Lower leg skin (tissue), 4 donors: ENCODE data around the gene EPHX1. TPM values are rescaled to one million over a fixed set of nuclear protein-coding genes. Genes with fewer than 3 reads are reported as not detected.
"Not testable (repeated sequence)": the region's sequence is repeated elsewhere in the genome, so short reads cannot be mapped to it uniquely, and the experiment has no call there.

Source experiments
- DNase-seq, 2 donors: peaks; one replicate each; pipeline ENCODE4 v3.0.0-alpha.2; 2019; ENCODE audit warnings: low spot score in 2 of 2
- H3K4me3 ChIP-seq: fragments of 200-600 bp; sonication (generic); 2 replicates; pipeline ENCODE4 v1.5.1; 2017; ENCODE audit warnings: mild to moderate bottlenecking, low read depth; ENCODE audit not compliant: poor library complexity, severe bottlenecking
- POLR2A ChIP-seq, 2 donors: fragments of 450-650 bp; IDR thresholded peaks; one replicate each; pipeline ENCODE4 v1.6.1; 2016 to 2017; ENCODE audit warnings: antibody characterized with exemption in 2 of 2, mild to moderate bottlenecking in 1 of 2, moderate library complexity in 1 of 2
- WGBS, 2 donors: methylation state at CpG; one replicate each; pipeline ENCODE4 v1.1.5; 2018; 5-methylcytosine and 5-hydroxymethylcytosine counted together
- intact Hi-C: fragments of 100-400 bp; cut with DNase I; formaldehyde crosslinking; loops from one replicate; pipeline ENCODE4 v1.15.0; 2023; ENCODE audit warnings: low total_unique reads
- total RNA-seq, 4 donors: library from RNA; depleted of rRNA; stranded (reverse); fragments of >200 nt; gene quantifications; one replicate each; pipeline ENCODE4 v1.1.0, GENCODE V29; 2016
- TF ChIP-seq, protein P1 (sequence below), 3 donors: fragments of 450-650 bp; IDR thresholded peaks; one replicate each; pipeline ENCODE4 v1.5.1; 2016; ENCODE audit warnings: antibody characterized with exemption in 3 of 3, mild to moderate bottlenecking in 3 of 3, moderate library complexity in 2 of 3

The EPHX1 gene
- total RNA-seq, 4 donors from 2014 or later, result 42.9 to 62.7 (median 56.8) TPM

DNA sequence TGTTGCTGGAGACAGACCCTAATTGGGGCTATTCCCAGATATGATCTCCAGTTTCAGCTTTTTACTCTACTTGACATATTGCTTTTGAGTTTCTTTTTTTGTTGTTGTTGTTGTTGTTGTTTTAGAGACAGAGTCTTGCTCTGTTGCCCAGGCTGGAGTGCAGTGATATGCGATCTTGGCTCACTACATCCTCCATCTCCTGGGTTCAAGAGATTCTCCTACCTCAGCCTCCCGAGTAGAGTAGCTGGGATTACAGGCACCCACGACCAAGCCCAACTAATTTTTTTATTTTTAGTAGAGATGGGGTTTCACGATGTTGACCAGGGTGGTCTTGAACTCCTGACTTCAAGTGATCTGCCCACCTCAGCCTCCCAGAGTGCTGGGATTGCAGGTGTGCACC is 33.6 kb upstream of the EPHX1 start:
- DNase-seq, result no peak
- TF ChIP-seq, protein P1, sequence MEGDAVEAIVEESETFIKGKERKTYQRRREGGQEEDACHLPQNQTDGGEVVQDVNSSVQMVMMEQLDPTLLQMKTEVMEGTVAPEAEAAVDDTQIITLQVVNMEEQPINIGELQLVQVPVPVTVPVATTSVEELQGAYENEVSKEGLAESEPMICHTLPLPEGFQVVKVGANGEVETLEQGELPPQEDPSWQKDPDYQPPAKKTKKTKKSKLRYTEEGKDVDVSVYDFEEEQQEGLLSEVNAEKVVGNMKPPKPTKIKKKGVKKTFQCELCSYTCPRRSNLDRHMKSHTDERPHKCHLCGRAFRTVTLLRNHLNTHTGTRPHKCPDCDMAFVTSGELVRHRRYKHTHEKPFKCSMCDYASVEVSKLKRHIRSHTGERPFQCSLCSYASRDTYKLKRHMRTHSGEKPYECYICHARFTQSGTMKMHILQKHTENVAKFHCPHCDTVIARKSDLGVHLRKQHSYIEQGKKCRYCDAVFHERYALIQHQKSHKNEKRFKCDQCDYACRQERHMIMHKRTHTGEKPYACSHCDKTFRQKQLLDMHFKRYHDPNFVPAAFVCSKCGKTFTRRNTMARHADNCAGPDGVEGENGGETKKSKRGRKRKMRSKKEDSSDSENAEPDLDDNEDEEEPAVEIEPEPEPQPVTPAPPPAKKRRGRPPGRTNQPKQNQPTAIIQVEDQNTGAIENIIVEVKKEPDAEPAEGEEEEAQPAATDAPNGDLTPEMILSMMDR (IDR thresholded peaks at IDR 0.05), result no peak
- TF ChIP-seq POLR2A (IDR thresholded peaks at IDR 0.05), result no peak
- intact Hi-C loops, result loop anchor here (2.0 kb wide), 1 partner anchor 67 kb away; no protein-coding TSS in a partner anchor
- 91 to 93% methylated on average over 4 of the region's 4 CpGs for WGBS, 2 donors
- H3K4me3 ChIP-seq, result no peak overlapping the region

DNA sequence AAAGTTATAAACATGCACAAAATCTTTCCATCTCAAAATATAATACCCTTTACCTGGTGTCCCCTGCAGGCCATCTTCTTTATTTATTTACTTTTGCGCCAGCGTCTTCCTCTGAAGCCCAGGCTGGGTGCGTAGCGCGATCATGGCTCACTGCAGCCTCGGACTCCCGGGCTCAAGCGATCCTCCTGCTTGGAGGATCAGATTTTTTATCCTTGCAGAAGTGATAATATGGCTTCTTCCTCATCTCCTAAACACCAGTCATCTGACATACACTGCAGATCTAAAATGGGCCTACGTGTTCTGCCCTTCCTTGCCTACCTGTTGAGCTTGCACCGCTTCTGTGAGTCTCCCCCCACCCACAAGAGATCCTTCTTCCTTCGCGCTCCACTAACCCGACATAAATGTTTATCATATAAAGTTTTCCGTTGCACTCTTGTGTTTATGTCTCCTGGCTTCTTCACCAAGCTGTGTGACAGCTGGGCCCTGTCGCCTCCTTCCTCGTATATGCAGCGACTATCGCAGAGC is 32.8 kb upstream of the EPHX1 start:
- 13 to 16% methylated on average over 18 of the region's 18 CpGs for WGBS, 2 donors
- intact Hi-C loops, result loop anchor here (2.0 kb wide), 1 partner anchor 68 kb away; no protein-coding TSS in a partner anchor
- H3K4me3 ChIP-seq, result no peak overlapping the region
- TF ChIP-seq, protein P1 (IDR thresholded peaks at IDR 0.05), result no peak
- no peak for TF ChIP-seq POLR2A (IDR thresholded peaks at IDR 0.05)
- no peak for DNase-seq

DNA sequence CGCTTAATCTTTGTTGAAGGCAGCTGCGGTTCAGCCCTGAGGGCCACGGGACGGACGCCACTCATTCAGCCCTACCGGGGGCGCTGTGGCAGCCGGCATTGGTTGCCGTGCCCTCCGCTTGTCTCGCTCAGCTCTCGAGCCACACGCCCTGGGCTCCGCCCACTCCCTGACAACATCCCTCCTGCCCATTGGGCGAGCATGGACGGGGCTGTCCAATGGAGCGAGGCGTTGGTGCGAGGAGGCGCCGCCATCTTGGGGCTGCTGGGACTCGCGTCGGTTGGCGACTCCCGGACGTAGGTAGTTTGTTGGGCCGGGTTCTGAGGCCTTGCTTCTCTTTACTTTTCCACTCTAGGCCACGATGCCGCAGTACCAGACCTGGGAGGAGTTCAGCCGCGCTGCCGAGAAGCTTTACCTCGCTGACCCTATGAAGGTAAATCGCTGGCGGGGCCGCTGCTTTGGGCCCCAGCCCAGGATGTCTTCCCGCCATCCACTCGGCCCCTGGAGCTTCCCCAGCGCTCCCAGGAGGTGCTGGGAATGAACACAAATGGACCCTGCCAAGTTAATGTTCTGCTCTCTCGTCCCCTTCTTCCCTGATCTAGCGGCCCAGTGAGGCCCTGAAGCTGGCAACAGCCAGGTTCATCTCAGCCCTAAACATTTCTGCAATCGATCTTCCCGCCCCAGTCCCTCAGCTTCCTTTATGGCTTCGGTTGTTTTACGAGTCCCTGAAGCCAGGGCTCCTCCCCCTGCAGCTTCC is 32.2 kb upstream of the EPHX1 start, which contains the start of gene SRP9:
TSS of gene SRP9 (plus strand) at position 244 of the 754 bp plus-strand sequence. CDS start at position 359, 115 bp downstream.
- intact Hi-C loops, result loop anchor here (2.0 kb wide), 1 partner anchor 69 kb away; no protein-coding TSS in a partner anchor
- peak; percentile 99 to 100 for DNase-seq
- H3K4me3 ChIP-seq, result peak within 1 kb of the TSS; percentile 85
- WGBS, 2 donors, result 0 to 1% methylated on average over 43 to 46 of the region's 46 CpGs
- TF ChIP-seq, protein P1 (IDR thresholded peaks at IDR 0.05), result peak in 1 of 3 donors; percentile 94
- peak in 1 of 2 donors; percentile 80 for TF ChIP-seq POLR2A (IDR thresholded peaks at IDR 0.05)

DNA sequence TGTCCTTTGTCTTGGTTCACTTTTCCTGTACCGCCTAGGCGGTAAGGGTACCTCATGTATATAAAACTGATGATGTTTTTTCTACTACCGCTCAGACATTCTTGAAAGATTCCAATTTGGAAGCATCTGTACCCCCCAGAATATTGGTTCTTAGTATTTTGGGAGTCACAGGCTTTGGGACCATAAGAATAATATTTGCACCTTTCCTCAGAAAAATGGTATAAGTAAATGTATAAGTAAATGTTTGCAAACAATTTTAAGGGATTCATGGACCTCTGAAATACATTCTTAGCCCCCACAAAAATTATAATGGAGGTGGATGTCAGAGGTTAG is 31.6 kb upstream of the EPHX1 start:
- TF ChIP-seq, protein P1 (IDR thresholded peaks at IDR 0.05), result no peak

DNA sequence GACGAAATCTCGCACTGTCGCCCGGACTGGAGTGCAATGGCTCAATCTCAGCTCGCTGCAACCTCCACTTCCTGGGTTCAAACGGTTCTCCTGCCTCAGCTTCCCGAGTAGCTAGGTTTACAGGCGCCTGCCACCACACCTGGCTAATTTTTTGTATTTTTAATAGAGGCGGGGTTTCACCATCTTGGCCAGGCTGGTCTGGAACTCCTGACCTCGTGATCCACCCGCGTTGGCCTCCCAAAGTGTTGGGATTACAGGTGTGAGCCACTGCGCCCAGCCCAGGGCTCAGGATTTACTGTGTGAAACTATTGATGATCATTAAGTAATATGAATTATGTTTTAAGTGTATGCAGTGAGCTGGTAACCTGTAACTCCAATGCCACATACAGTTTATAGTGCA is 30.8 kb upstream of the EPHX1 start:
- DNase-seq, intact Hi-C loops, H3K4me3 ChIP-seq: not testable (repeated sequence)
- 52% methylated on average over 13 of the region's 13 CpGs for WGBS, 2 donors

More for the DNA sequence above, 31.6 kb upstream of the EPHX1 start:
- 0% methylated on average over 3 of the region's 3 CpGs for WGBS, 2 donors
- intact Hi-C loops, result no loop called here
- no peak for DNase-seq
- H3K4me3 ChIP-seq, result peak overlapping the region; percentile 85

DNA sequence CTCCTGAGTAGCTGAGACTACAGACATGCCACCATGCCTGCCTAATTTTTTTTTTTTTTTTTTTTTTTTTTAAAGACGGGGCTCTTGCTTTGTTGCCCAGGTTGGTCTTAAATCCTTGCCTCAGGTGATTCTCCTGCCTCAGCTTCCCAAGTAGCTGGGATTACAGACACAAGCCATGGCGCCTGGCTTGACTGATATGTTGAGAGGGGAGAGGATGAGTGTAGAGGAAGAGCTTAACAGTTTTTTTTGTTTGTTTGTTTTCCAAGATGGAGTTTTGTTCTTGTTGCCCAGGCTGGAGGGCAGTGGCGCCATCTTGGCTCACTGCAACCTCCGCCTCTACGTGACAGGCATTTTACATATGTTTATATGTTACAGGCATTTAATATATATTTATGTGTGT is 29.8 kb upstream of the EPHX1 start:
- WGBS, 2 donors, result 82 to 84% methylated on average over 5 of the region's 5 CpGs
- no peak for DNase-seq
- intact Hi-C loops, result no loop called here

More for the DNA sequence above, 29.8 kb upstream of the EPHX1 start:
- TF ChIP-seq, protein P1 (IDR thresholded peaks at IDR 0.05), result no peak
- TF ChIP-seq POLR2A (IDR thresholded peaks at IDR 0.05), result no peak
- H3K4me3 ChIP-seq, result no peak overlapping the region
